ENCODE results near the gene LAMC3.
A peak's percentile ranks its signal among the peaks of the same experiment; 100 is the strongest.
"Not testable (repeated sequence)": the region's sequence is repeated elsewhere in the genome, so short reads cannot be mapped to it uniquely, and the experiment has no call there.

The LAMC3 gene

GRCh38 chr9:130992682-130993032 is 16.3 kb upstream of the LAMC3 start:
- DNase-seq: no peak

GRCh38 chr9:130993303-130994030 is 15.5 kb upstream of the LAMC3 start:
- no peak for DNase-seq

GRCh38 chr9:130994135-130995085 is 14.6 kb upstream of the LAMC3 start:
- peak; percentile 89 for DNase-seq

DNA sequence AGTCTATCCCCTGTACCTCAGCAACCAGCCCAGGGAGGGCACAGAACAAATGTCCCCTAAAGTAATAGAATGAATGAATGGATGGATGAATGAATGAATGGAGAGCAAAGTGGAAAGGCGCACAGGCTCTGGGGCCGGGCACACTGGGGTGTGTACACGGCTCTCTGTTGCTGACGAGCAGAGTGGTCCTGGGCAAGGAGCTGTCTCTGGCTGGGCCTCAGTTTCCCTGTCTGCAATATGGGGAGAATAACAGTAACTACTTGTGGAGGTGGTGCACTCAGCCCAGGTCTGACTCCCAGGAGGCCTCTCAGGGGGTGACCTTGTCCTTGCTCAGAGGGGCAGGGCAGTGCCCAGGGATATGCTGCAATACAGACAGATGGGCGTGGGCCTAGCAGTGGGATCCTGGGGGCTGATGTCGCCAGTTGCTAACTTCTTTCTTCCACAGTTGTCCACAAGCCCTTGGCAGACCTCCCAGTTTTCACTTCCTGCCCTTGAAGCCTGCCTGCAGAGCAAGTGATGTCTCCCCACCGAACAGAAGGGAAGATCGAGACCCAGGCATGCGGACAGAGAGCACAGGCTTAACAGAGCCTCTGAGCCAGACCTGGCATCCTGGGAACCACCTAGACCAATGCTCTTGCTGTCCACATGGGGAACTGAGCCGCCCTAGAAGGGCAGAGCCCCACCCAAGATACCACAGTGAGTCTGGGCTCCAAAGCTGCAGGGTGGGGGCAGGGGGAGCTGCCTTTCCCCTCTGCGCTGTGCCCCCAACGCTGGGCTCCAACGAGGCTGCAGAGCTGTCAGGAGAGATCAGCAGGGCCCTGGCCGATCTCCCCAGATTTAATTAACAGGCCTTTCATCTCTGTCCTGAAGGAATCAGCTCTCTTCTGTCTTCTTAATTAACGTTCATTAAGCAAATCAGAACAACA is 13.6 kb upstream of the LAMC3 start:
- DNase-seq: peak; percentile 91

- peak; percentile 66 for DNase-seq
These were observed 12.8 kb upstream of the LAMC3 start for GRCh38 chr9:130996205-130996604.

DNA sequence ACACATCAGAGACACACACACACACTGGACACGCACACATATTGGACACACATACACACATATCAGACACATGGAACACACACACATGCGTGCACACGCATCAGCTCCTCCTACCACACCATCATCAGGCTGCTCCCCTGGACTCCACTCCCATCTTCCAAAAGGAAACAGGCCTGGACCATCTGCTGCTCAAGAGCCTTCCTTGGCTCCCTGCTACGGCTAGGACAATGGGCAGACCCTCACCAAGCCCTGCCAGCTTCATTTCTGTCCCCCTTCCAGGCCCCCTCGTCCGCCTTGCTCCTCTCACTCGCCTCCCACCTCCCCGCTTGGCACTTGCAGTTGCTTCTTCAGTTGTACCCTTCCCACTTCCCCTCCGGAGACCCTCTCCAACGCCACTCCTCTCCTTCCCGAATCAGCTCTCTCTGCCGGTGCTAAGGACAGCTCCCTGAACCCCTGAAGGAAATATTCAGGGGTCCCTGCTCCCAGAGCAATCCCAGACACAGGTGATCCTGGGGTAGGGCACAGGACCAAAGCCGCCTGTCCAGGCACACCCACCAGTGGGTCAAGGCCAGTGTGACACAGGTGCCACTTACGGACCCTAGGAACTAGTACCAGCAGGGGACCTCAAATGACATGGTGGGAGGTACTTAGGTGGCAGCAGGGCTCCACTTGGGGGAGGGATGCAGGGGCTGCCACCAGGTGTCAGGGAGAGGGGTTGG is 12.1 kb upstream of the LAMC3 start:
- peak; percentile 66 for DNase-seq

GRCh38 chr9:130997395-130997684 is 11.6 kb upstream of the LAMC3 start:
- no peak for DNase-seq

DNA sequence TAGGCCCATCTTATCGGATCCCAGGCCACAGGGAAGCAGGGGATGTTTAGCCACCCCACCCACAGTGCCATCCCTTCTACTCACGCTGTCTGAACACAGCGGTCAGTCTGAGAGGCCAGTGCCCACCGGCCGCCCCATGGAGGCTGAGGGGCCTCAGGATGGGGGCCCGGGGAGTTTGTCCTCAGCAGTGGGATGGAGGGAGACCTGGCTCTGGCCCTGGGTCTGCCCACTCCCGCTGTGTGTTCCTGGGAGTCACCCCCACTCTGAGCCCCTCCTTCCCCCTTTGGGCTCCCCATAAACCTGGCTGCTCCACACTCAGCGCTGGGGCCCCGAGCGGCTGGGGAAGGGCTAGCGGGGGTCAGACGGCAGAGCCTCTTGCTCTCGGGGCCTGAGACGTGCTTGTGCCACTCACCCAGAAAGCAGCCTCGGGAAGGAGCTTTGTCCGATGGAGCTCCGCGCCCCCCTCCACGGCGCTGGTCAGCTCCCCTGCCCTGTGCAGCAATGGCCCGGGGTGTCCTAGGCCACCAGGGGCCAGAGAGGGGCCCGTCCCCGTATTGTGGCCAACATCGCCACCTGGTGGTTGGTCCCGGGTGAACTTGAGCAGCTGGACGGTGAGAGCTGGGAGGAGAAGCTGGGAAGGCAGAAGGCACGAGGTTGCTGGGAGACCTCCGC is 10.9 kb upstream of the LAMC3 start:
- peak; percentile 92 for DNase-seq

GRCh38 chr9:130998597-130999244 is 10.3 kb upstream of the LAMC3 start:
- DNase-seq: no peak

DNA sequence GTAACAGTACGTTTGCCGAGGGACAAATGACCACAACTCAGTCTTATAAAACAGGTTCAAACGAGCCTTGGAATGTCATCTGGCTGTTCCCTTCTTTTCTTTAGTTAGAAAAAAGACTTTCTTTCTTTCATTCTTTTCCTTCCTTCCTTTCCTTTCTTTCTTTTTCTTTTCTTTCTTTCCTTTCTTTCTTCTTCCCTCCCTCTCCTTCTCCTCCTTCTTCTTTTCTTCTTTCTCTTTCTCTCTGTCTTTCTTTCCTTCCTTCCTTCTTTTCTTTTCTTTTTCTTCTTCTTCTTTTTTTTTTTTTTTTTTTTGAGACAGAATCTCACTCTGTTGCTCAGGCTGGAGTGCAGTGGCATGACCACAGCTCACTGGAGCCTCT is 9.7 kb upstream of the LAMC3 start:
- no peak for DNase-seq

GRCh38 chr9:131000526-131000925 is 8.4 kb upstream of the LAMC3 start:
- not testable (repeated sequence) for DNase-seq

- no peak for DNase-seq
These were observed 8.0 kb upstream of the LAMC3 start for GRCh38 chr9:131001021-131001420.

DNA sequence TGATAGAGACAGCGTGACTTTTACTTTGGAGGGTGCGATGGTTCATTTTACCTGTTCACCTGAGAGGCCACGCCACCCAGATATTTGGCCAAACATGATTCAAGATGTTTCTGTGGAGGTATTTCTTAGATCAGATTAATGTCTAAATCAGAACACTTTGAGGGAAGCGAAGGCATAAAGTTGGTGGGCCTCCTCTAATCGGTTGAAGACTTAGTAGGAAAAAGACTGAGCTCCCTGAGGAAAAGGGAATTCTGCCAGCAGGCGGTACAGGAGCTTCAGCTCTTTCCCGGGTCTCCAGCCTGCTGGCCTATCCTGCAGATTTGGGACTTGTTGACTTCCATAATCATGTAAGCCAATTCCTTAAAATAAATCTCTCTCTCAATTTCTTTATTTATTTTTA is 7.0 kb upstream of the LAMC3 start:
- DNase-seq: no peak

DNA sequence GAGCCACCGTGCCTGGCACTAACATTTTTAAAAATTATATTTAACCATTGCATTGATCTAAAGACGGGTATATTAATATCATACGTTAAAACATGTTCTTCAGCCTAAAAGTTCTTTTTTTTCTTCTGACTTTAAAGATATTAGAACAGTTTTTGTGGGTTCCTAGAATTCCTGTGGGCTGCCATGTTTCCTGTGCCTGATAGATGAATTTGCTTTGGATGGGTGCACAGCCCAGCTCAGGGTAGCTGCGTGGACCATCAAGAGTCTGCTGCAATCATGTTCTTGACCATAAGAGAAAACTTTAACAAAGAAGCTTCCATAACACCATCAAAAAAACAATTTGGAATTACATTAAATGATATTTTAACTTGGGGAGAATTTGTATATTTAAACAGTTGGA is 2.4 kb upstream of the LAMC3 start:
- no peak for DNase-seq

DNA sequence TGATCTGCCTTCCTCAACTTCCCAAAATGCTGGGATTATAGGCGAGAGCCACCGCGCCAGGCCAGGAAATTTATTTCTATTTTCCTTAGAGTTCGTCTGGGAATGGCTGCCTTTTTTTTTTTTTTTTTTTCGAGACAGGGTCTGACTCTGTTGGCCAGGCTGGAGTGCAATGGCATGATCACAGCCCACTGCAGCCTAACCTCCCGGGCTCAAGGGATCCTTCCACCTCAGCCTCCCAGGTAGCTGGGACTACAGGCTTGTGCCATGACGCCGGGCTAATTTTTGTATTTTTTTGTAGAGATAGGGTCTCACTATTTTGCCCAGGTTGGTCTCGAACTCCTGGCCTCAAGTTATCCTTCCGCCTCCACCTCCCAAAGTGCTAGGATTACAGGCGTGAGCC is 888 bp upstream of the LAMC3 start:
- no peak for DNase-seq

DNA sequence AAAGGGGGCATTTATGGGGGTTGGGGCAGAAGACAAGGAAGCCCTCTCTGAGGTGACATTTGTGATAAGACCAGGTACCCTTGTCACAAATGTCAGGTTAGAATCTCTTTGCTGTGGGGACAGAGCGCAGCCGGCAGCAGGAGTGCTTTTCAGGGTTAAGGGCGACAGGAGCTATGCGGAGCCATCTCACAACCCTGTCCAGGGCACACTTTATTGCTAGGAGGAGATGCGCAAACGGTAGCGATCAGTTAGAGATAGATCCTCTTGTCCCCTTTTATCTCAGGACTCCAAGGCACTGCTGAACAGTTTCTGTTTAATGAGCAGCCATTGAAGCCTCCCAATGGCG is 438 bp upstream of the LAMC3 start:
- DNase-seq: no peak

GRCh38 chr9:131010482-131011273 is 1.7 kb downstream of the LAMC3 start:
- DNase-seq: no peak

- no peak for DNase-seq
These were observed 2.5 kb downstream of the LAMC3 start for GRCh38 chr9:131011274-131012022.

DNA sequence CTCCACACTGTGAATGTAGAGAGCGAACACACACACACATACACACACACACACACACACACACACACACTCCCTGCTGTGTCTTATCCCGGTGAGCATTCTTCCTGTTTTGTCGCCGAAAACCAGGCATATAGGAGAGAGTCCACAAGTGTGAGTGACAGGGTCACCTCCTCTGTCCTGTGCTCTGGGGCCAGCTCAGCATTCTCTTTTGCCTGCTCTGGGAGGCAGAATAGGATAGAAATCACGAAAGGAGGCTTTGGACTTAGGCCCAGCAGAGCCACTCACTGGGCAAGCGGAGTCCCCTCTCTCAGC is 3.0 kb downstream of the LAMC3 start:
- DNase-seq: no peak

DNA sequence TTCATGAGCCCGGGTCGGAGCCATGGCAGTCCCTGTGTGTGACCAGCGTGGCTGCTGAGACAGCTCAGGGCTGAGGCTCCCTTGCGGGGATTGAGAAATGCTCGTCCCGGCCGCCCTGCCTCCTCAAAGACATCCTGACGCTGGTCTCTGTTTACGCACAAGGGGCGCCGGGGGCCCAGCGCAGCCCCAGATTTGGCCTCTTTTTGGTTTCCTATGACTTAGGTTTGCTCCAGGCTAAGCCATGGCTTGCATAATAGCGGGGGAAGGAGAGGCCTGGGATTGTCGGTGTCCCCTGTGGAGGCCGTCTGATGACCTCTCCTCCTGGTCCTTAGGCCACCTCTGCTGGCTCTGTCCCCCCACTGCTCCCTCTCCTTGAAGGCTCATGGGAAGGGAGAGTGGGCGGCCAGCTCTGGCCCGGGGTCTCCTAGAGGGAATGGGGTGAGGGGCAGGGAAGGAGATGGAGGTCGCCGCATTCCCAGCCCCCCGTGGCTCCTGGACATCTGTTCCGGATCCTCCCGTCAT is 3.5 kb downstream of the LAMC3 start:
- peak; percentile 65 for DNase-seq
